Ishikawa (cell line): ENCODE results near the gene EFHC1.

Experiments
- CEBPB ChIP-seq: IDR thresholded peaks from 2 replicates; pipeline ENCODE4 v1.6.1; 2012
- CREB1 ChIP-seq: IDR thresholded peaks from 2 replicates; pipeline ENCODE4 v1.6.1; 2012; ENCODE audit warnings: low read depth
- EGR1 ChIP-seq: IDR thresholded peaks from 2 replicates; pipeline ENCODE4 v1.6.1; 2012
- EP300 ChIP-seq: IDR thresholded peaks from 2 replicates; pipeline ENCODE4 v1.6.1; 2012; ENCODE audit warnings: borderline replicate concordance
- FOXM1 ChIP-seq: IDR thresholded peaks from 2 replicates; pipeline ENCODE4 v1.6.1; 2012; ENCODE audit warnings: low read depth, borderline replicate concordance
- NFIC ChIP-seq: IDR thresholded peaks from 2 replicates; pipeline ENCODE4 v1.6.1; 2012
- RAD21 ChIP-seq: IDR thresholded peaks from 2 replicates; pipeline ENCODE4 v1.6.1; 2012; ENCODE audit warnings: low read depth
- TAF1 ChIP-seq: IDR thresholded peaks from 2 replicates; pipeline ENCODE4 v1.6.1; 2012; ENCODE audit warnings: low read depth, mild to moderate bottlenecking
- TCF12 ChIP-seq: IDR thresholded peaks from 2 replicates; pipeline ENCODE4 v1.6.1; 2012; ENCODE audit warnings: low read depth
- TEAD4 ChIP-seq: IDR thresholded peaks from 2 replicates; pipeline ENCODE4 v1.6.1; 2012
- YY1 ChIP-seq: IDR thresholded peaks from 2 replicates; pipeline ENCODE4 v1.6.1; 2012; ENCODE audit warnings: low read depth
- TF ChIP-seq, protein P1 (sequence below): IDR thresholded peaks from 2 replicates; pipeline ENCODE4 v1.6.1; 2012
- TF ChIP-seq, protein P2 (sequence below): IDR thresholded peaks from 2 replicates; pipeline ENCODE4 v1.6.1; 2012
- TF ChIP-seq, protein P3 (sequence below): IDR thresholded peaks from 2 replicates; pipeline ENCODE4 v1.6.1; 2012; ENCODE audit warnings: low read depth, mild to moderate bottlenecking

DNA sequence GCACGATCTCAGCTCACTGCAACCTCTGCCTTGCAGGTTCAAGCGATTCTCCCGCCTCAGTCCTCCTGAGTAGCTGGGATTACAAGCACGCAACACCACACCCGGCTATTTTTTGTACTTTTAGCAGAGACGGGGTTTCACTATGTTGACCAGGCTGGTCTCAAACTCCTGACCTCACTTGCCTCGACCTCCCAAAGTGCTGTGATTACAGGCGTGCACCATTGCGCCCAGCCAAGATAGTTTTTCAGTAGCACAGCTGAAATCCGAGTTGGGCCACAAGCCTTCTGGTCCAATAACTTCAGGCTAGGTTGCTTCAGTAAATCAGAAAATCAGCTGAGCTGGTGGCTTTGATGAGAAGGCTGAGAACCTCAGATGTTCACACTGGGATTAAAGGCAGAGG is 91.0 kb downstream of the EFHC1 start:
- TF ChIP-seq, protein P1, sequence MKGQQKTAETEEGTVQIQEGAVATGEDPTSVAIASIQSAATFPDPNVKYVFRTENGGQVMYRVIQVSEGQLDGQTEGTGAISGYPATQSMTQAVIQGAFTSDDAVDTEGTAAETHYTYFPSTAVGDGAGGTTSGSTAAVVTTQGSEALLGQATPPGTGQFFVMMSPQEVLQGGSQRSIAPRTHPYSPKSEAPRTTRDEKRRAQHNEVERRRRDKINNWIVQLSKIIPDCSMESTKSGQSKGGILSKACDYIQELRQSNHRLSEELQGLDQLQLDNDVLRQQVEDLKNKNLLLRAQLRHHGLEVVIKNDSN = no peak
- TF ChIP-seq RAD21 = no peak
- no peak for TF ChIP-seq CEBPB
- TF ChIP-seq CREB1 = no peak
- TF ChIP-seq TCF12 = no peak
- TF ChIP-seq FOXM1 = no peak
- no peak for TF ChIP-seq EGR1
- no peak for TF ChIP-seq TAF1
- no peak for TF ChIP-seq EP300
- TF ChIP-seq, protein P2, sequence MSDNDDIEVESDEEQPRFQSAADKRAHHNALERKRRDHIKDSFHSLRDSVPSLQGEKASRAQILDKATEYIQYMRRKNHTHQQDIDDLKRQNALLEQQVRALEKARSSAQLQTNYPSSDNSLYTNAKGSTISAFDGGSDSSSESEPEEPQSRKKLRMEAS = no peak
- no peak for TF ChIP-seq NFIC
- no peak for TF ChIP-seq YY1
- TF ChIP-seq, protein P3, sequence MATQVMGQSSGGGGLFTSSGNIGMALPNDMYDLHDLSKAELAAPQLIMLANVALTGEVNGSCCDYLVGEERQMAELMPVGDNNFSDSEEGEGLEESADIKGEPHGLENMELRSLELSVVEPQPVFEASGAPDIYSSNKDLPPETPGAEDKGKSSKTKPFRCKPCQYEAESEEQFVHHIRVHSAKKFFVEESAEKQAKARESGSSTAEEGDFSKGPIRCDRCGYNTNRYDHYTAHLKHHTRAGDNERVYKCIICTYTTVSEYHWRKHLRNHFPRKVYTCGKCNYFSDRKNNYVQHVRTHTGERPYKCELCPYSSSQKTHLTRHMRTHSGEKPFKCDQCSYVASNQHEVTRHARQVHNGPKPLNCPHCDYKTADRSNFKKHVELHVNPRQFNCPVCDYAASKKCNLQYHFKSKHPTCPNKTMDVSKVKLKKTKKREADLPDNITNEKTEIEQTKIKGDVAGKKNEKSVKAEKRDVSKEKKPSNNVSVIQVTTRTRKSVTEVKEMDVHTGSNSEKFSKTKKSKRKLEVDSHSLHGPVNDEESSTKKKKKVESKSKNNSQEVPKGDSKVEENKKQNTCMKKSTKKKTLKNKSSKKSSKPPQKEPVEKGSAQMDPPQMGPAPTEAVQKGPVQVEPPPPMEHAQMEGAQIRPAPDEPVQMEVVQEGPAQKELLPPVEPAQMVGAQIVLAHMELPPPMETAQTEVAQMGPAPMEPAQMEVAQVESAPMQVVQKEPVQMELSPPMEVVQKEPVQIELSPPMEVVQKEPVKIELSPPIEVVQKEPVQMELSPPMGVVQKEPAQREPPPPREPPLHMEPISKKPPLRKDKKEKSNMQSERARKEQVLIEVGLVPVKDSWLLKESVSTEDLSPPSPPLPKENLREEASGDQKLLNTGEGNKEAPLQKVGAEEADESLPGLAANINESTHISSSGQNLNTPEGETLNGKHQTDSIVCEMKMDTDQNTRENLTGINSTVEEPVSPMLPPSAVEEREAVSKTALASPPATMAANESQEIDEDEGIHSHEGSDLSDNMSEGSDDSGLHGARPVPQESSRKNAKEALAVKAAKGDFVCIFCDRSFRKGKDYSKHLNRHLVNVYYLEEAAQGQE = no peak
- TF ChIP-seq TEAD4 = no peak
